ENCODE data around the gene REC114. TPM values are rescaled to one million over a fixed set of nuclear protein-coding genes. Genes with fewer than 3 reads are reported as not detected.
"Not testable (repeated sequence)": the region's sequence is repeated elsewhere in the genome, so short reads cannot be mapped to it uniquely, and the experiment has no call there.

Gene REC114
- polyA plus RNA-seq, 1 experiment: not detected

DNA sequence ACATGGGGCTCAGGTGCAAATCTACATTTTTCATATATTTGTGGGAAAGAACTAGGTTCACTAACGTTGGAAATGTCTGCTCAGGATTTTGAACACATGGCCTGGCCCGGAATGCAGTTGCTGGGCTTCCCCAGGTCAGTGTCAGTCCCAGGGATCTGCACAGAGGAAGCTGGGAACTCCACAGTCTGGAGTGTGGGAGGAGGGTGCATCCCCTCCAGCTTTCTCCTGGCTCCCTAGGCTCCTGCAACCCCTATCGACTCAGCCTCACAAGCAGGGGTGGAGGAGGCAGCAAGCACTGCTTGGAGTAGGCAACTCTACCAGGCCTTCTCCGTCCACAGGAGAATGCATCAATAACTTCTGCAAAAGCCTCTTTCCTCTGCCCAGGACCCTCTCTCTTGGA is 44.1 kb upstream of the REC114 start:
- TF ChIP-seq, protein P1, sequence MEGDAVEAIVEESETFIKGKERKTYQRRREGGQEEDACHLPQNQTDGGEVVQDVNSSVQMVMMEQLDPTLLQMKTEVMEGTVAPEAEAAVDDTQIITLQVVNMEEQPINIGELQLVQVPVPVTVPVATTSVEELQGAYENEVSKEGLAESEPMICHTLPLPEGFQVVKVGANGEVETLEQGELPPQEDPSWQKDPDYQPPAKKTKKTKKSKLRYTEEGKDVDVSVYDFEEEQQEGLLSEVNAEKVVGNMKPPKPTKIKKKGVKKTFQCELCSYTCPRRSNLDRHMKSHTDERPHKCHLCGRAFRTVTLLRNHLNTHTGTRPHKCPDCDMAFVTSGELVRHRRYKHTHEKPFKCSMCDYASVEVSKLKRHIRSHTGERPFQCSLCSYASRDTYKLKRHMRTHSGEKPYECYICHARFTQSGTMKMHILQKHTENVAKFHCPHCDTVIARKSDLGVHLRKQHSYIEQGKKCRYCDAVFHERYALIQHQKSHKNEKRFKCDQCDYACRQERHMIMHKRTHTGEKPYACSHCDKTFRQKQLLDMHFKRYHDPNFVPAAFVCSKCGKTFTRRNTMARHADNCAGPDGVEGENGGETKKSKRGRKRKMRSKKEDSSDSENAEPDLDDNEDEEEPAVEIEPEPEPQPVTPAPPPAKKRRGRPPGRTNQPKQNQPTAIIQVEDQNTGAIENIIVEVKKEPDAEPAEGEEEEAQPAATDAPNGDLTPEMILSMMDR (IDR thresholded peaks at IDR 0.05; ENCODE audit: low read depth, low read length): no peak
- Histone ChIP-seq H3K27ac (ENCODE audit: low read depth, low read length) (no peak overlapping the region), H3K9me3 (ENCODE audit: control insufficient read depth, insufficient read depth, low read length) (no peaks in the 10 kb centered on the region)

DNA sequence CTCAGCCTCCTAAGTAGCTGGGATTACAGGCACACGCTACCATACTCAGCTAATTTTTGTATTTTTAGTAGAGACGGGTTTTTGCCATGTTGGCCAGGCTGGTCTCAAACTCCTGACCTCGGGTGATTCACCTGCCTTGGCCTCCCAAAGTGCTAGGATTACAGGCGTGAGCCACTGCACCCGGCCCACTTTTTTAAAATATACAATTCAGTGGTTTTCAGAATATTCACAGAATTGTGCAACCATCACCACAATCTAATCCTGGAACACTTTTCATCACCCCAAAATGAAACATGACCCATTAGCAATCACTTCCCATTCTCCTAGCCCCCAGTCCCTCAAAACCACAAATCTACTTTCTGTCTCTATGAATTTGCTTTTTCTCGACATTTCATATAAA is 42.7 kb upstream of the REC114 start:
- DNase-seq (ENCODE audit: low read depth, low spot score); H3K9me3 ChIP-seq (ENCODE audit: control insufficient read depth, insufficient read depth, low read length); H3K27me3 ChIP-seq (ENCODE audit: control insufficient read depth, insufficient read depth, low read length); CTCF ChIA-PET; H3K4me3 ChIP-seq (ENCODE audit: low read depth, low read length); POLR2A ChIA-PET; H3K27ac ChIP-seq (ENCODE audit: low read depth, low read length): not testable (repeated sequence)

More for the DNA sequence above, 44.1 kb upstream of the REC114 start:
- Histone ChIP-seq H3K27me3 (ENCODE audit: control insufficient read depth, insufficient read depth, low read length) (peaks cover 2% of the 10 kb centered on the region), H3K4me3 (ENCODE audit: low read depth, low read length) (no peak overlapping the region)
- ChIA-PET POLR2A (no interaction called here), CTCF (no interaction called here)
- DNase-seq (ENCODE audit: low read depth, low spot score): no peak

DNA sequence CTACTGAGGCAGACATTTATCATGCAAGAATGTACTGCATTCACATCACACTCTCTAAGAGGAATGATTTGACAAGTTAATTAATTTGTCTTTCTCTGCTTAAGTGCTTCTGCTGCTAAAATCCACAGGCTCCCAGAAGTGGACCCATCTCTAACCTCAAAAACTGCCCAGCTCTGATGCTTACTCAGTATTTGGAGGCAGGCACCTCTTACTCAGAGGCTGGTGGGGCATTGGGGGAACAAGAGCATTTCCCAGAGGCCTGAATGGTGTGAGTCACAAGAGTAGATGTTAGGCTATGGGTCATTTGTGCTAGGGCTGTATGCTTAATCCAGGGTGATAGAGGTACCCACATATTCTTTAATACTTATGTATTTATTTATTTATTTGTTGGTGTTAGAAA is 39.8 kb upstream of the REC114 start:
- H3K4me3 ChIP-seq (ENCODE audit: low read depth, low read length): no peak overlapping the region
- no peak overlapping the region for H3K27ac ChIP-seq (ENCODE audit: low read depth, low read length)
- ChIA-PET CTCF (no interaction called here), POLR2A (no interaction called here)
- DNase-seq (ENCODE audit: low read depth, low spot score): no peak
- H3K27me3 ChIP-seq (ENCODE audit: control insufficient read depth, insufficient read depth, low read length): peaks cover 2% of the 10 kb centered on the region
- TF ChIP-seq, protein P1 (IDR thresholded peaks at IDR 0.05; ENCODE audit: low read depth, low read length): no peak
- no peaks in the 10 kb centered on the region for H3K9me3 ChIP-seq (ENCODE audit: control insufficient read depth, insufficient read depth, low read length)

GRCh38 chr15:73414876-73415275 is 28.1 kb upstream of the REC114 start:
- DNase-seq (ENCODE audit: low read depth, low spot score): no peak
- H3K9me3 ChIP-seq (ENCODE audit: control insufficient read depth, insufficient read depth, low read length): no peaks in the 10 kb centered on the region
- no peak overlapping the region for H3K27ac ChIP-seq (ENCODE audit: low read depth, low read length)
- CTCF ChIA-PET: no interaction called here
- H3K4me3 ChIP-seq (ENCODE audit: low read depth, low read length): no peak overlapping the region
- POLR2A ChIA-PET: no interaction called here
- H3K27me3 ChIP-seq (ENCODE audit: control insufficient read depth, insufficient read depth, low read length): no peaks in the 10 kb centered on the region
- TF ChIP-seq, protein P1 (IDR thresholded peaks at IDR 0.05; ENCODE audit: low read depth, low read length): no peak

DNA sequence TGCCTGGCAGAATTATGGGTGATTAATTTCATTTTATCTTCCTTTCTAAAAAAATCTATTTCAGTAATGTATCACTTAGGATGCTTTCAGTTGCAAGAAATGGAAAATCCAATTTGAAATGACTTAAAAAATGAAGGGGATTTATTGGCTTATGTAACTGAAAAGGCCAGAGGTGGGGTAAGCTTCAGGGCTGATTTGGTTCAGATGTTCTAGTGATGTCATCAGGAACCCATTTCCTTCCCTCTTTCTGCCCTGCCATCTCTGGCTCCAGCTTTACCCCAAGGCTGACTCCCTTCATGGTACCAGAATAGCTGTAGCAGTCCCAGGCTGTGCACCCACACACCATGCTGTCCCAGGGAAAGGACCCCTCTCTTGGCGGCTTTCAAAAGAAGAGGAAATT is 18.5 kb upstream of the REC114 start:
- POLR2A ChIA-PET: no interaction called here
- H3K27me3 ChIP-seq (ENCODE audit: control insufficient read depth, insufficient read depth, low read length): no peaks in the 10 kb centered on the region
- CTCF ChIA-PET: no interaction called here
- DNase-seq (ENCODE audit: low read depth, low spot score): no peak
- no peak overlapping the region for H3K4me3 ChIP-seq (ENCODE audit: low read depth, low read length)
- no peak overlapping the region for H3K27ac ChIP-seq (ENCODE audit: low read depth, low read length)
- H3K9me3 ChIP-seq (ENCODE audit: control insufficient read depth, insufficient read depth, low read length): no peaks in the 10 kb centered on the region
- TF ChIP-seq, protein P1 (IDR thresholded peaks at IDR 0.05; ENCODE audit: low read depth, low read length): no peak

DNA sequence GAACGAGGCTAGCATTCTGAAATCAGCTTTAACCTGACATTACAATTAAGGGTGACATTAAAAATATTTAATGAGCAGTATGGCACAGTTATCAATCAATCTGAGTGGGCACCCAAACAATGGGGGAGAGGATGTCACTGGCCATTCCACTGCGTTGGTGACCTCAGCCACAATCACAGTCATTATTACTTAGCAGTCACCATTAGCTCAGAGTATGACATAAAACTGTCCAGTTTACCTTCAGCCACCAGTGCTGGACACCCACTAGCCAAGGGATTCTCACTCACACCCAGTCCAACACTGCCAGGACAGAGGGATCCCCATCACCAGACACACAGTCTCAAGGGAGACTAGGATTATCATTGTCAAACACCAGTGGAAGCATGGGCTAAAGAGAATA is 17.5 kb upstream of the REC114 start:
- H3K9me3 ChIP-seq (ENCODE audit: control insufficient read depth, insufficient read depth, low read length): no peaks in the 10 kb centered on the region
- no peak overlapping the region for H3K27ac ChIP-seq (ENCODE audit: low read depth, low read length)
- ChIA-PET CTCF (no interaction called here), POLR2A (no interaction called here)
- peaks cover 3% of the 10 kb centered on the region for H3K27me3 ChIP-seq (ENCODE audit: control insufficient read depth, insufficient read depth, low read length)
- H3K4me3 ChIP-seq (ENCODE audit: low read depth, low read length): no peak overlapping the region
- TF ChIP-seq, protein P1 (IDR thresholded peaks at IDR 0.05; ENCODE audit: low read depth, low read length): no peak
- DNase-seq (ENCODE audit: low read depth, low spot score): no peak
